HEK293 (cell line): ENCODE data around the gene DGKH.

Experiments used
- BCL11B ChIP-seq: fragments of 450-650 bp; formaldehyde crosslinking; IDR thresholded peaks from 2 replicates; pipeline ENCODE4 v1.5.1; 2016; ENCODE audit warnings: low read depth, missing biosample characterization, missing genetic modification characterization
- HOXD13 ChIP-seq: sonication (generic); formaldehyde crosslinking; IDR thresholded peaks from 2 replicates; pipeline ENCODE4 v1.8.0; 2022; ENCODE audit warnings: missing genetic modification reagents, borderline replicate concordance
- KLF1 ChIP-seq: fragments of 450-650 bp; formaldehyde crosslinking; IDR thresholded peaks from 2 replicates; pipeline ENCODE4 v1.5.1; 2016; ENCODE audit warnings: missing biosample characterization, missing genetic modification characterization
- KLF10 ChIP-seq: fragments of 450-650 bp; IDR thresholded peaks from 2 replicates; pipeline ENCODE4 v1.5.1; 2018; ENCODE audit warnings: missing biosample characterization, mild to moderate bottlenecking, missing genetic modification characterization
- MEIS1 ChIP-seq: sonication (generic); formaldehyde crosslinking; IDR thresholded peaks from 2 replicates; pipeline ENCODE4 v1.8.1; 2022; ENCODE audit warnings: missing genetic modification reagents, mild to moderate bottlenecking, borderline replicate concordance
- SALL2 ChIP-seq: fragments of 450-650 bp; formaldehyde crosslinking; IDR thresholded peaks from 2 replicates; pipeline ENCODE4 v1.5.0; 2017; ENCODE audit warnings: missing biosample characterization, mild to moderate bottlenecking, missing genetic modification characterization, borderline replicate concordance
- WT1 ChIP-seq: fragments of 450-650 bp; formaldehyde crosslinking; IDR thresholded peaks from 2 replicates; pipeline ENCODE4 v1.5.1; 2016; ENCODE audit warnings: missing biosample characterization, missing genetic modification characterization
- ZNF133 ChIP-seq: fragments of 450-650 bp; formaldehyde crosslinking; IDR thresholded peaks from 2 replicates; pipeline ENCODE4 v1.5.1; 2016; ENCODE audit warnings: missing biosample characterization, missing genetic modification characterization
- ZNF175 ChIP-seq: fragments of 450-650 bp; formaldehyde crosslinking; IDR thresholded peaks from 2 replicates; pipeline ENCODE4 v1.5.1; 2016; ENCODE audit warnings: missing biosample characterization, missing genetic modification characterization
- ZNF23 ChIP-seq: fragments of 450-650 bp; formaldehyde crosslinking; IDR thresholded peaks from 2 replicates; pipeline ENCODE4 v1.5.1; 2016; ENCODE audit warnings: missing biosample characterization, missing genetic modification characterization, borderline replicate concordance
- ZNF239 ChIP-seq: fragments of 450-650 bp; formaldehyde crosslinking; IDR thresholded peaks from 2 replicates; pipeline ENCODE4 v1.5.1; 2016; ENCODE audit warnings: missing biosample characterization, missing genetic modification characterization
- ZNF324 ChIP-seq: fragments of 450-650 bp; formaldehyde crosslinking; IDR thresholded peaks from 2 replicates; pipeline ENCODE4 v1.5.1; 2016; ENCODE audit warnings: missing biosample characterization, missing genetic modification characterization
- ZNF558 ChIP-seq: fragments of 450-650 bp; formaldehyde crosslinking; IDR thresholded peaks from 2 replicates; pipeline ENCODE4 v1.5.1; 2016; ENCODE audit warnings: missing biosample characterization, missing genetic modification characterization
- ZNF747 ChIP-seq: fragments of 450-650 bp; formaldehyde crosslinking; IDR thresholded peaks from 2 replicates; pipeline ENCODE4 v1.5.1; 2016; ENCODE audit warnings: missing biosample characterization, missing genetic modification characterization
- ZNF777 ChIP-seq: fragments of 450-650 bp; formaldehyde crosslinking; IDR thresholded peaks from 2 replicates; pipeline ENCODE4 v1.5.1; 2017; ENCODE audit warnings: missing biosample characterization, missing genetic modification characterization, borderline replicate concordance
- ZNF792 ChIP-seq: fragments of 450-650 bp; formaldehyde crosslinking; IDR thresholded peaks from 2 replicates; pipeline ENCODE4 v1.5.1; 2016; ENCODE audit warnings: missing biosample characterization, missing genetic modification characterization
- TF ChIP-seq, protein P1 (sequence below): fragments of 450-650 bp; formaldehyde crosslinking; IDR thresholded peaks from 2 replicates; pipeline ENCODE4 v1.5.1; 2016; ENCODE audit warnings: missing biosample characterization, missing genetic modification characterization
- TF ChIP-seq, protein P2 (sequence below): fragments of 450-650 bp; formaldehyde crosslinking; IDR thresholded peaks from 2 replicates; pipeline ENCODE4 v1.5.1; 2016; ENCODE audit warnings: missing biosample characterization, missing genetic modification characterization
- TF ChIP-seq, protein P3 (sequence below): fragments of 450-650 bp; formaldehyde crosslinking; IDR thresholded peaks from 2 replicates; pipeline ENCODE4 v1.5.1; 2016; ENCODE audit warnings: missing biosample characterization, missing genetic modification characterization, borderline replicate concordance
- TF ChIP-seq, protein P4 (sequence below): fragments of 450-650 bp; formaldehyde crosslinking; IDR thresholded peaks from 2 replicates; pipeline ENCODE4 v1.5.1; 2016; ENCODE audit warnings: missing biosample characterization, missing genetic modification characterization
- TF ChIP-seq, protein P5 (sequence below): fragments of 450-650 bp; formaldehyde crosslinking; IDR thresholded peaks from 2 replicates; pipeline ENCODE4 v1.5.1; 2016; ENCODE audit warnings: missing biosample characterization, missing genetic modification characterization
- TF ChIP-seq, protein P6 (sequence below): fragments of 450-650 bp; formaldehyde crosslinking; IDR thresholded peaks from 2 replicates; pipeline ENCODE4 v1.5.1; 2017; ENCODE audit warnings: missing biosample characterization, mild to moderate bottlenecking, missing genetic modification characterization, moderate library complexity
- TF ChIP-seq, protein P7 (sequence below): fragments of 450-650 bp; formaldehyde crosslinking; IDR thresholded peaks from 2 replicates; pipeline ENCODE4 v1.5.1; 2017; ENCODE audit warnings: missing biosample characterization, missing genetic modification characterization
- TF ChIP-seq, protein P8 (sequence below): fragments of 450-650 bp; formaldehyde crosslinking; IDR thresholded peaks from 2 replicates; pipeline ENCODE4 v1.5.1; 2016; ENCODE audit warnings: missing biosample characterization, missing genetic modification characterization

DGKH gene

DNA sequence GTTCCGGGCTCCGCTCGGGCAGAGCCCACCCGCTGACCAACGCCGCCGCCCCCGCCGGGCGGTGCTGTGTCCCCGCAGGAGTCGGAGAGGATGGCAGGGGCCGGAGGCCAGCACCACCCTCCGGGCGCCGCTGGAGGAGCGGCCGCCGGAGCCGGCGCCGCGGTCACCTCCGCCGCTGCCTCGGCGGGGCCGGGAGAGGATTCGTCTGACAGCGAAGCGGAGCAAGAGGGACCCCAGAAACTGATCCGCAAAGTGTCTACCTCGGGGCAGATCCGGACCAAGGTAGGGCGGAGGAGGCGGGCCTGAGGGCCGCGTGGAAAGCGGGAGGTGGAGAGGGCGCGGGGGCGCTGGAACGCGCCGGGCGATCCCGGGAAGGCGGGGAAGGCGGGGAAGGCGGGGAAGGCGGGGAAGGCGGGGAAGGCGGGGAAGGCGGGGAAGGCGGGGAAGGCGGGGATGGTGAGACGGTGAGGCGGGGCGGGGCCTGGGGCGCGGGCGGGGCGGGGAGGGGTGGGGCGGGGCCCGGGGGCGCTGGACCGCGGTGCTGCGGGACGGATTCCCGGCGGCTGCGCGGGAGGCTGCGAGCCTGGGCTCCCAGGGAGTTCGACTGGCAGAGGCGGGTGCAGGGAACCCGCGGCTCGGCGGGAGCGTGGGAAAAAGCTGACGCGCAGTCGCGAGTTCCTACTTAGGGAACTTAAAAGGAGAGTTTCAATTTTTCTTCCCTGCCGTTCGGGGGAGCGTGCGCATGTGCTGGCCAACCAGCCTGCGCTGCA lies 421 bp downstream of the DGKH start (continued):
- TF ChIP-seq, protein P1, sequence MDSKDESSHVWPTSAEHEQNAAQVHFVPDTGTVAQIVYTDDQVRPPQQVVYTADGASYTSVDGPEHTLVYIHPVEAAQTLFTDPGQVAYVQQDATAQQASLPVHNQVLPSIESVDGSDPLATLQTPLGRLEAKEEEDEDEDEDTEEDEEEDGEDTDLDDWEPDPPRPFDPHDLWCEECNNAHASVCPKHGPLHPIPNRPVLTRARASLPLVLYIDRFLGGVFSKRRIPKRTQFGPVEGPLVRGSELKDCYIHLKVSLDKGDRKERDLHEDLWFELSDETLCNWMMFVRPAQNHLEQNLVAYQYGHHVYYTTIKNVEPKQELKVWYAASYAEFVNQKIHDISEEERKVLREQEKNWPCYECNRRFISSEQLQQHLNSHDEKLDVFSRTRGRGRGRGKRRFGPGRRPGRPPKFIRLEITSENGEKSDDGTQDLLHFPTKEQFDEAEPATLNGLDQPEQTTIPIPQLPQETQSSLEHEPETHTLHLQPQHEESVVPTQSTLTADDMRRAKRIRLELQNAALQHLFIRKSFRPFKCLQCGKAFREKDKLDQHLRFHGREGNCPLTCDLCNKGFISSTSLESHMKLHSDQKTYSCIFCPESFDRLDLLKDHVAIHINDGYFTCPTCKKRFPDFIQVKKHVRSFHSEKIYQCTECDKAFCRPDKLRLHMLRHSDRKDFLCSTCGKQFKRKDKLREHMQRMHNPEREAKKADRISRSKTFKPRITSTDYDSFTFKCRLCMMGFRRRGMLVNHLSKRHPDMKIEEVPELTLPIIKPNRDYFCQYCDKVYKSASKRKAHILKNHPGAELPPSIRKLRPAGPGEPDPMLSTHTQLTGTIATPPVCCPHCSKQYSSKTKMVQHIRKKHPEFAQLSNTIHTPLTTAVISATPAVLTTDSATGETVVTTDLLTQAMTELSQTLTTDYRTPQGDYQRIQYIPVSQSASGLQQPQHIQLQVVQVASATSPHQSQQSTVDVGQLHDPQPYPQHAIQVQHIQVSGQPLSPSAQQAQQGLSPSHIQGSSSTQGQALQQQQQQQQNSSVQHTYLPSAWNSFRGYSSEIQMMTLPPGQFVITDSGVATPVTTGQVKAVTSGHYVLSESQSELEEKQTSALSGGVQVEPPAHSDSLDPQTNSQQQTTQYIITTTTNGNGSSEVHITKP (tag by site-specific recombination), result no peak
- TF ChIP-seq ZNF23 (no peak), SALL2 (tag by site-specific recombination) (no peak), ZNF133 (tag by site-specific recombination) (no peak), KLF1 (tag by site-specific recombination) (no peak), ZNF175 (no peak), HOXD13 (CRISPR knock-in tag) (no peak), ZNF324 (tag by site-specific recombination) (no peak), KLF10 (tag by site-specific recombination) (peak; percentile 48; the same call in 1 of the 2 replicates), ZNF239 (tag by site-specific recombination) (no peak), ZNF792 (no peak), BCL11B (tag by site-specific recombination) (no peak), ZNF777 (tag by site-specific recombination) (no peak), MEIS1 (CRISPR knock-in tag) (no peak), WT1 (tag by site-specific recombination) (no peak), ZNF558 (tag by site-specific recombination) (no peak), ZNF747 (no peak)
- TF ChIP-seq, protein P2, sequence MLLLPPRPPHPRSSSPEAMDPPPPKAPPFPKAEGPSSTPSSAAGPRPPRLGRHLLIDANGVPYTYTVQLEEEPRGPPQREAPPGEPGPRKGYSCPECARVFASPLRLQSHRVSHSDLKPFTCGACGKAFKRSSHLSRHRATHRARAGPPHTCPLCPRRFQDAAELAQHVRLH, result no peak
- TF ChIP-seq, protein P3, sequence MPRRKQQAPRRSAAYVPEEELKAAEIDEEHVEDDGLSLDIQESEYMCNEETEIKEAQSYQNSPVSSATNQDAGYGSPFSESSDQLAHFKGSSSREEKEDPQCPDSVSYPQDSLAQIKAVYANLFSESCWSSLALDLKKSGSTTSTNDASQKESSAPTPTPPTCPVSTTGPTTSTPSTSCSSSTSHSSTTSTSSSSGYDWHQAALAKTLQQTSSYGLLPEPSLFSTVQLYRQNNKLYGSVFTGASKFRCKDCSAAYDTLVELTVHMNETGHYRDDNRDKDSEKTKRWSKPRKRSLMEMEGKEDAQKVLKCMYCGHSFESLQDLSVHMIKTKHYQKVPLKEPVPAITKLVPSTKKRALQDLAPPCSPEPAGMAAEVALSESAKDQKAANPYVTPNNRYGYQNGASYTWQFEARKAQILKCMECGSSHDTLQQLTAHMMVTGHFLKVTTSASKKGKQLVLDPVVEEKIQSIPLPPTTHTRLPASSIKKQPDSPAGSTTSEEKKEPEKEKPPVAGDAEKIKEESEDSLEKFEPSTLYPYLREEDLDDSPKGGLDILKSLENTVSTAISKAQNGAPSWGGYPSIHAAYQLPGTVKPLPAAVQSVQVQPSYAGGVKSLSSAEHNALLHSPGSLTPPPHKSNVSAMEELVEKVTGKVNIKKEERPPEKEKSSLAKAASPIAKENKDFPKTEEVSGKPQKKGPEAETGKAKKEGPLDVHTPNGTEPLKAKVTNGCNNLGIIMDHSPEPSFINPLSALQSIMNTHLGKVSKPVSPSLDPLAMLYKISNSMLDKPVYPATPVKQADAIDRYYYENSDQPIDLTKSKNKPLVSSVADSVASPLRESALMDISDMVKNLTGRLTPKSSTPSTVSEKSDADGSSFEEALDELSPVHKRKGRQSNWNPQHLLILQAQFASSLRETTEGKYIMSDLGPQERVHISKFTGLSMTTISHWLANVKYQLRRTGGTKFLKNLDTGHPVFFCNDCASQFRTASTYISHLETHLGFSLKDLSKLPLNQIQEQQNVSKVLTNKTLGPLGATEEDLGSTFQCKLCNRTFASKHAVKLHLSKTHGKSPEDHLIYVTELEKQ (tag by site-specific recombination), result no peak
- TF ChIP-seq, protein P4, sequence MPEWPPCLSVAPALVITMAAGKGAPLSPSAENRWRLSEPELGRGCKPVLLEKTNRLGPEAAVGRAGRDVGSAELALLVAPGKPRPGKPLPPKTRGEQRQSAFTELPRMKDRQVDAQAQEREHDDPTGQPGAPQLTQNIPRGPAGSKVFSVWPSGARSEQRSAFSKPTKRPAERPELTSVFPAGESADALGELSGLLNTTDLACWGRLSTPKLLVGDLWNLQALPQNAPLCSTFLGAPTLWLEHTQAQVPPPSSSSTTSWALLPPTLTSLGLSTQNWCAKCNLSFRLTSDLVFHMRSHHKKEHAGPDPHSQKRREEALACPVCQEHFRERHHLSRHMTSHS (tag by site-specific recombination), result no peak
- TF ChIP-seq, protein P5, sequence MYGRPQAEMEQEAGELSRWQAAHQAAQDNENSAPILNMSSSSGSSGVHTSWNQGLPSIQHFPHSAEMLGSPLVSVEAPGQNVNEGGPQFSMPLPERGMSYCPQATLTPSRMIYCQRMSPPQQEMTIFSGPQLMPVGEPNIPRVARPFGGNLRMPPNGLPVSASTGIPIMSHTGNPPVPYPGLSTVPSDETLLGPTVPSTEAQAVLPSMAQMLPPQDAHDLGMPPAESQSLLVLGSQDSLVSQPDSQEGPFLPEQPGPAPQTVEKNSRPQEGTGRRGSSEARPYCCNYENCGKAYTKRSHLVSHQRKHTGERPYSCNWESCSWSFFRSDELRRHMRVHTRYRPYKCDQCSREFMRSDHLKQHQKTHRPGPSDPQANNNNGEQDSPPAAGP, result no peak
- TF ChIP-seq, protein P6, sequence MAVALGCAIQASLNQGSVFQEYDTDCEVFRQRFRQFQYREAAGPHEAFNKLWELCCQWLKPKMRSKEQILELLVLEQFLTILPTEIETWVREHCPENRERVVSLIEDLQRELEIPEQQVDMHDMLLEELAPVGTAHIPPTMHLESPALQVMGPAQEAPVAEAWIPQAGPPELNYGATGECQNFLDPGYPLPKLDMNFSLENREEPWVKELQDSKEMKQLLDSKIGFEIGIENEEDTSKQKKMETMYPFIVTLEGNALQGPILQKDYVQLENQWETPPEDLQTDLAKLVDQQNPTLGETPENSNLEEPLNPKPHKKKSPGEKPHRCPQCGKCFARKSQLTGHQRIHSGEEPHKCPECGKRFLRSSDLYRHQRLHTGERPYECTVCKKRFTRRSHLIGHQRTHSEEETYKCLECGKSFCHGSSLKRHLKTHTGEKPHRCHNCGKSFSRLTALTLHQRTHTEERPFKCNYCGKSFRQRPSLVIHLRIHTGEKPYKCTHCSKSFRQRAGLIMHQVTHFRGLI (tag by site-specific recombination), result no peak
- TF ChIP-seq, protein P7, sequence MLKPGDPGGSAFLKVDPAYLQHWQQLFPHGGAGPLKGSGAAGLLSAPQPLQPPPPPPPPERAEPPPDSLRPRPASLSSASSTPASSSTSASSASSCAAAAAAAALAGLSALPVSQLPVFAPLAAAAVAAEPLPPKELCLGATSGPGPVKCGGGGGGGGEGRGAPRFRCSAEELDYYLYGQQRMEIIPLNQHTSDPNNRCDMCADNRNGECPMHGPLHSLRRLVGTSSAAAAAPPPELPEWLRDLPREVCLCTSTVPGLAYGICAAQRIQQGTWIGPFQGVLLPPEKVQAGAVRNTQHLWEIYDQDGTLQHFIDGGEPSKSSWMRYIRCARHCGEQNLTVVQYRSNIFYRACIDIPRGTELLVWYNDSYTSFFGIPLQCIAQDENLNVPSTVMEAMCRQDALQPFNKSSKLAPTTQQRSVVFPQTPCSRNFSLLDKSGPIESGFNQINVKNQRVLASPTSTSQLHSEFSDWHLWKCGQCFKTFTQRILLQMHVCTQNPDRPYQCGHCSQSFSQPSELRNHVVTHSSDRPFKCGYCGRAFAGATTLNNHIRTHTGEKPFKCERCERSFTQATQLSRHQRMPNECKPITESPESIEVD (tag by site-specific recombination), result no peak
- TF ChIP-seq, protein P8, sequence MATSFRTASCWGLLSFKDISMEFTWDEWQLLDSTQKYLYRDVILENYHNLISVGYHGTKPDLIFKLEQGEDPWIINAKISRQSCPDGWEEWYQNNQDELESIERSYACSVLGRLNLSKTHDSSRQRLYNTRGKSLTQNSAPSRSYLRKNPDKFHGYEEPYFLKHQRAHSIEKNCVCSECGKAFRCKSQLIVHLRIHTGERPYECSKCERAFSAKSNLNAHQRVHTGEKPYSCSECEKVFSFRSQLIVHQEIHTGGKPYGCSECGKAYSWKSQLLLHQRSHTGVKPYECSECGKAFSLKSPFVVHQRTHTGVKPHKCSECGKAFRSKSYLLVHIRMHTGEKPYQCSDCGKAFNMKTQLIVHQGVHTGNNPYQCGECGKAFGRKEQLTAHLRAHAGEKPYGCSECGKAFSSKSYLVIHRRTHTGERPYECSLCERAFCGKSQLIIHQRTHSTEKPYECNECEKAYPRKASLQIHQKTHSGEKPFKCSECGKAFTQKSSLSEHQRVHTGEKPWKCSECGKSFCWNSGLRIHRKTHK, result no peak
